Measurements from ENCODE around the gene PI4K2A.

PI4K2A gene

DNA sequence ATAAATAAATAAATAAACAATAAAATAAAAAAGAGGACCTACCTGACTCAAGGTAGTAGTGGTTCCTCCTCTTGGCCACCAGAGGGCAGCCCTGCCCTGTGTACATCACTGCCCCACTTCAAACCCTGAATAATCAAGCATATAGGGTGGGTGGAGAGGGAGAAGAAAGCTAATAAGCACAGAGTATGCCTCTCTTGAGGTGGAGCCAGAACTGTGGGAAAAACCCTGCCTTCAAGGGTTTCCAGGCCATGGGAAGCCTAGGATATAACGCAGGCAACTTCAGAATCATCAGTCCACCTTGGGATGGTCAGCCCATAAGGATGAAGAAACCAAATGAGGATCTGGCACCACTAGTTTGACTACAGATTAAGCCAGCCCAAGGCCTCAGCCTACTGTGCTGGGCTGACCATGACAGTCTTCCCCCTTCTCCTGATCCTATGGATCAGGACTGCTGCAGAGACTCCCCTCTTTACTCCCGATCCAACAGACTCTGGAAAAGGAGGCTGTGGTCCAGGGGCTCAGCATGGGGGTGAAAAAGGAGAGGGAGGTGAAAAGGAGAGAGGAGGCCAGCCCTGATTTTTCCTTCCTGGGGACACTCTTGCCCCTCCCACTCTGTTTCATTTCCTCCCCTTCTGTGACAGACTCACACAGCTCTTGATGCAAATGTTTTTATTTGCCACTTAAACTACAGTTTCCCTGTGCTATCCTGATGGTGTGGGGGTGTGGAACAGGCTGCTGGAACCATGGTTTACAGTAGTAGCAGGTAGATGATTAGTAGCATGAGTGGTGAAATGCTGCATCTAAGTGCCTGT, 36.5 kb downstream of the PI4K2A start (continued):
- no peak for TF ChIP-seq ZNF341 (tag by site-specific recombination; IDR thresholded peaks at IDR 0.05; ENCODE audit: low read depth)
- TF ChIP-seq ZNF76 (tag by site-specific recombination; IDR thresholded peaks at IDR 0.05; ENCODE audit: borderline replicate concordance, low read depth) = no peak
- no peak for TF ChIP-seq KLF10 (tag by site-specific recombination; IDR thresholded peaks at IDR 0.05)
- TF ChIP-seq ZNF837 (tag by site-specific recombination; IDR thresholded peaks at IDR 0.05) = no peak
- no peak for TF ChIP-seq GLIS1 (tag by site-specific recombination; IDR thresholded peaks at IDR 0.05)
- no peak for TF ChIP-seq YY1 (tag by site-specific recombination; IDR thresholded peaks at IDR 0.05)
- no peak for TF ChIP-seq OVOL3 (tag by site-specific recombination; IDR thresholded peaks at IDR 0.05)
- no peak for TF ChIP-seq ZNF610 (tag by site-specific recombination; IDR thresholded peaks at IDR 0.05; ENCODE audit: borderline replicate concordance)
- no peak for TF ChIP-seq ZNF792 (tag by site-specific recombination; IDR thresholded peaks at IDR 0.05)
- TF ChIP-seq ZSCAN30 (tag by site-specific recombination; IDR thresholded peaks at IDR 0.05) = no peak; the same call in 1 of the 2 replicates
- TF ChIP-seq SP2 (tag by site-specific recombination; IDR thresholded peaks at IDR 0.05) = no peak
- TF ChIP-seq, protein P1, sequence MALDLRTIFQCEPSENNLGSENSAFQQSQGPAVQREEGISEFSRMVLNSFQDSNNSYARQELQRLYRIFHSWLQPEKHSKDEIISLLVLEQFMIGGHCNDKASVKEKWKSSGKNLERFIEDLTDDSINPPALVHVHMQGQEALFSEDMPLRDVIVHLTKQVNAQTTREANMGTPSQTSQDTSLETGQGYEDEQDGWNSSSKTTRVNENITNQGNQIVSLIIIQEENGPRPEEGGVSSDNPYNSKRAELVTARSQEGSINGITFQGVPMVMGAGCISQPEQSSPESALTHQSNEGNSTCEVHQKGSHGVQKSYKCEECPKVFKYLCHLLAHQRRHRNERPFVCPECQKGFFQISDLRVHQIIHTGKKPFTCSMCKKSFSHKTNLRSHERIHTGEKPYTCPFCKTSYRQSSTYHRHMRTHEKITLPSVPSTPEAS (tag by site-specific recombination; IDR thresholded peaks at IDR 0.05) = no peak
- TF ChIP-seq, protein P2, sequence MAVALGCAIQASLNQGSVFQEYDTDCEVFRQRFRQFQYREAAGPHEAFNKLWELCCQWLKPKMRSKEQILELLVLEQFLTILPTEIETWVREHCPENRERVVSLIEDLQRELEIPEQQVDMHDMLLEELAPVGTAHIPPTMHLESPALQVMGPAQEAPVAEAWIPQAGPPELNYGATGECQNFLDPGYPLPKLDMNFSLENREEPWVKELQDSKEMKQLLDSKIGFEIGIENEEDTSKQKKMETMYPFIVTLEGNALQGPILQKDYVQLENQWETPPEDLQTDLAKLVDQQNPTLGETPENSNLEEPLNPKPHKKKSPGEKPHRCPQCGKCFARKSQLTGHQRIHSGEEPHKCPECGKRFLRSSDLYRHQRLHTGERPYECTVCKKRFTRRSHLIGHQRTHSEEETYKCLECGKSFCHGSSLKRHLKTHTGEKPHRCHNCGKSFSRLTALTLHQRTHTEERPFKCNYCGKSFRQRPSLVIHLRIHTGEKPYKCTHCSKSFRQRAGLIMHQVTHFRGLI (tag by site-specific recombination; IDR thresholded peaks at IDR 0.05) = no peak
- TF ChIP-seq ZNF544 (tag by site-specific recombination; IDR thresholded peaks at IDR 0.05) = no peak
- no peak for TF ChIP-seq ZNF121 (tag by site-specific recombination; IDR thresholded peaks at IDR 0.05)
- TF ChIP-seq ZNF510 (tag by site-specific recombination; IDR thresholded peaks at IDR 0.05; ENCODE audit: insufficient replicate concordance) = no peak
- no peak for TF ChIP-seq ZNF221 (tag by site-specific recombination; IDR thresholded peaks at IDR 0.05; ENCODE audit: borderline replicate concordance)
- no peak for TF ChIP-seq ZNF248 (tag by site-specific recombination; IDR thresholded peaks at IDR 0.05)
- no peak for TF ChIP-seq GLIS2 (tag by site-specific recombination; IDR thresholded peaks at IDR 0.05)
- TF ChIP-seq ZBTB20 (tag by site-specific recombination; IDR thresholded peaks at IDR 0.05) = no peak
- TF ChIP-seq ZNF843 (tag by site-specific recombination; IDR thresholded peaks at IDR 0.05) = no peak
- TF ChIP-seq ZNF133 (tag by site-specific recombination; IDR thresholded peaks at IDR 0.05) = no peak
- no peak for TF ChIP-seq ZEB2 (tag by site-specific recombination; IDR thresholded peaks at IDR 0.05)
- TF ChIP-seq, protein P3, sequence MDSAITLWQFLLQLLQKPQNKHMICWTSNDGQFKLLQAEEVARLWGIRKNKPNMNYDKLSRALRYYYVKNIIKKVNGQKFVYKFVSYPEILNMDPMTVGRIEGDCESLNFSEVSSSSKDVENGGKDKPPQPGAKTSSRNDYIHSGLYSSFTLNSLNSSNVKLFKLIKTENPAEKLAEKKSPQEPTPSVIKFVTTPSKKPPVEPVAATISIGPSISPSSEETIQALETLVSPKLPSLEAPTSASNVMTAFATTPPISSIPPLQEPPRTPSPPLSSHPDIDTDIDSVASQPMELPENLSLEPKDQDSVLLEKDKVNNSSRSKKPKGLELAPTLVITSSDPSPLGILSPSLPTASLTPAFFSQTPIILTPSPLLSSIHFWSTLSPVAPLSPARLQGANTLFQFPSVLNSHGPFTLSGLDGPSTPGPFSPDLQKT (IDR thresholded peaks at IDR 0.05; ENCODE audit: borderline replicate concordance, low read depth, low read length) = no peak
- no peak for TF ChIP-seq ZNF670 (tag by site-specific recombination; IDR thresholded peaks at IDR 0.05; ENCODE audit: low read depth)
- no peak for TF ChIP-seq BCL11A (tag by site-specific recombination; IDR thresholded peaks at IDR 0.05; ENCODE audit: low read depth)
- no peak for TF ChIP-seq HOXA7 (CRISPR knock-in tag; IDR thresholded peaks at IDR 0.05; ENCODE audit: borderline replicate concordance)
- no peak for TF ChIP-seq REPIN1 (tag by site-specific recombination; IDR thresholded peaks at IDR 0.05; ENCODE audit: low read depth)
- peak; percentile 64; the same call in 1 of the 2 replicates for TF ChIP-seq ZNF660 (tag by site-specific recombination; IDR thresholded peaks at IDR 0.05)
- TF ChIP-seq, protein P4, sequence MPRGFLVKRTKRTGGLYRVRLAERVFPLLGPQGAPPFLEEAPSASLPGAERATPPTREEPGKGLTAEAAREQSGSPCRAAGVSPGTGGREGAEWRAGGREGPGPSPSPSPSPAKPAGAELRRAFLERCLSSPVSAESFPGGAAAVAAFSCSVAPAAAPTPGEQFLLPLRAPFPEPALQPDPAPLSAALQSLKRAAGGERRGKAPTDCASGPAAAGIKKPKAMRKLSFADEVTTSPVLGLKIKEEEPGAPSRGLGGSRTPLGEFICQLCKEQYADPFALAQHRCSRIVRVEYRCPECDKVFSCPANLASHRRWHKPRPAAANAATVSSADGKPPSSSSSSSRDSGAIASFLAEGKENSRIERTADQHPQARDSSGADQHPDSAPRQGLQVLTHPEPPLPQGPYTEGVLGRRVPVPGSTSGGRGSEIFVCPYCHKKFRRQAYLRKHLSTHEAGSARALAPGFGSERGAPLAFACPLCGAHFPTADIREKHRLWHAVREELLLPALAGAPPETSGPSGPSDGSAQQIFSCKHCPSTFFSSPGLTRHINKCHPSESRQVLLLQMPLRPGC (tag by site-specific recombination; IDR thresholded peaks at IDR 0.05) = no peak
- TF ChIP-seq, protein P5, sequence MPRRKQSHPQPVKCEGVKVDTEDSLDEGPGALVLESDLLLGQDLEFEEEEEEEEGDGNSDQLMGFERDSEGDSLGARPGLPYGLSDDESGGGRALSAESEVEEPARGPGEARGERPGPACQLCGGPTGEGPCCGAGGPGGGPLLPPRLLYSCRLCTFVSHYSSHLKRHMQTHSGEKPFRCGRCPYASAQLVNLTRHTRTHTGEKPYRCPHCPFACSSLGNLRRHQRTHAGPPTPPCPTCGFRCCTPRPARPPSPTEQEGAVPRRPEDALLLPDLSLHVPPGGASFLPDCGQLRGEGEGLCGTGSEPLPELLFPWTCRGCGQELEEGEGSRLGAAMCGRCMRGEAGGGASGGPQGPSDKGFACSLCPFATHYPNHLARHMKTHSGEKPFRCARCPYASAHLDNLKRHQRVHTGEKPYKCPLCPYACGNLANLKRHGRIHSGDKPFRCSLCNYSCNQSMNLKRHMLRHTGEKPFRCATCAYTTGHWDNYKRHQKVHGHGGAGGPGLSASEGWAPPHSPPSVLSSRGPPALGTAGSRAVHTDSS (tag by site-specific recombination; IDR thresholded peaks at IDR 0.05) = no peak
